DND-41 (cell line): ENCODE results near the gene INAFM2.
A peak's percentile ranks its signal among the peaks of the same experiment; 100 is the strongest.

Source experiments
- EZH2 ChIP-seq: IDR thresholded peaks from 3 replicates; pipeline ENCODE4 v1.6.1; 2012; ENCODE audit warnings: borderline replicate concordance, low read depth, mild to moderate bottlenecking, moderate library complexity, low read length, inconsistent platforms; ENCODE audit not compliant: severe bottlenecking
- TF ChIP-seq, protein P1 (sequence below): IDR thresholded peaks from 2 replicates; pipeline ENCODE4 v1.5.1; 2012; ENCODE audit warnings: borderline replicate concordance, low read length, moderate library complexity, mild to moderate bottlenecking; ENCODE audit not compliant: poor library complexity, severe bottlenecking; ENCODE audit errors: extremely low read depth

DNA sequence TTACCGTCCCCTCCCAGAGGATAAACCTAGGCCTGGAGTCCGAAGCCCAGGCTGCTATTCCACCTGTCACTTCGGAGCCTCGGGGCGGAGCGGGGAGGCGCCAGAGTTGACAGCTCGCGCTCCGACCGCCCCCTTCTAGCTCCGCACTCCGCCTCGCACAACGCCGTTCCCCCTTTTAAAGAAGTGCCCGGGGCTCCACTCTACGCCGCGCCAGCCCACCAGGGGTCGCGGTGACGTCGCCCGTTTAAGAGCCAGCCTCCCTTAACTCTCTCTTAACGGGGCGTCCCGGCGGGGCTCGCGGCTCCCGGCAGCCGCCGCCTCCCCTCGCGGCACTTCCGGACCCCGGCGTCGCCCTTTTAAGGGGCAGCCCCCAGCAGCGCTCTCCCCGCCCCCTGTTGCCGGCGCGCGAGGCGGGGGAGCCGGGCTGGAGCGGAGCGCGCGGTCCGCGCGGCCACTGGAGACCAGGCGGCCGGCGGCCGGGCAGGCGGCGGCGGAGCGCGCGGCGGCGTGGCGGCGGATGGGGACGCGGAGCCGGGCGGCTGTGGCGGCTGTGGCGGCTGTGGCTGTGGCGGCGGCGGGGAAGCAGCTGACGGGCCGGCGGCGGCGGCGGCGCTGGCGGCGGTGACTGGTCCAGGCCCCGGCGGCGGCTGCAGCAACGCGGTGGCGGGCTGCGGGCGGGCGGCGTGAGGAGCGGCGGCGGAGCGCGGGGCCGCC, at the start of gene INAFM2:
- TF ChIP-seq, protein P1, sequence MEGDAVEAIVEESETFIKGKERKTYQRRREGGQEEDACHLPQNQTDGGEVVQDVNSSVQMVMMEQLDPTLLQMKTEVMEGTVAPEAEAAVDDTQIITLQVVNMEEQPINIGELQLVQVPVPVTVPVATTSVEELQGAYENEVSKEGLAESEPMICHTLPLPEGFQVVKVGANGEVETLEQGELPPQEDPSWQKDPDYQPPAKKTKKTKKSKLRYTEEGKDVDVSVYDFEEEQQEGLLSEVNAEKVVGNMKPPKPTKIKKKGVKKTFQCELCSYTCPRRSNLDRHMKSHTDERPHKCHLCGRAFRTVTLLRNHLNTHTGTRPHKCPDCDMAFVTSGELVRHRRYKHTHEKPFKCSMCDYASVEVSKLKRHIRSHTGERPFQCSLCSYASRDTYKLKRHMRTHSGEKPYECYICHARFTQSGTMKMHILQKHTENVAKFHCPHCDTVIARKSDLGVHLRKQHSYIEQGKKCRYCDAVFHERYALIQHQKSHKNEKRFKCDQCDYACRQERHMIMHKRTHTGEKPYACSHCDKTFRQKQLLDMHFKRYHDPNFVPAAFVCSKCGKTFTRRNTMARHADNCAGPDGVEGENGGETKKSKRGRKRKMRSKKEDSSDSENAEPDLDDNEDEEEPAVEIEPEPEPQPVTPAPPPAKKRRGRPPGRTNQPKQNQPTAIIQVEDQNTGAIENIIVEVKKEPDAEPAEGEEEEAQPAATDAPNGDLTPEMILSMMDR: peak; percentile 61
- no peak for TF ChIP-seq EZH2
